Myocyte (in vitro differentiated cells): ENCODE data around the gene ARHGAP26. TPM values are rescaled to one million over a fixed set of nuclear protein-coding genes. Genes with fewer than 3 reads are reported as not detected.

Source experiments
- DNase-seq: peaks from one replicate; pipeline ENCODE4 v3.0.0-alpha.2; 2012; ENCODE audit warnings: low read depth
- total RNA-seq: library from RNA; depleted of rRNA; stranded (reverse); fragments of >200 nt; gene quantifications from 2 replicates; pipeline ENCODE4 v1.2.3, GENCODE V29; 2014

The ARHGAP26 gene
- total RNA-seq, 1 donor from 2014 or later, result 2.8 TPM

DNA sequence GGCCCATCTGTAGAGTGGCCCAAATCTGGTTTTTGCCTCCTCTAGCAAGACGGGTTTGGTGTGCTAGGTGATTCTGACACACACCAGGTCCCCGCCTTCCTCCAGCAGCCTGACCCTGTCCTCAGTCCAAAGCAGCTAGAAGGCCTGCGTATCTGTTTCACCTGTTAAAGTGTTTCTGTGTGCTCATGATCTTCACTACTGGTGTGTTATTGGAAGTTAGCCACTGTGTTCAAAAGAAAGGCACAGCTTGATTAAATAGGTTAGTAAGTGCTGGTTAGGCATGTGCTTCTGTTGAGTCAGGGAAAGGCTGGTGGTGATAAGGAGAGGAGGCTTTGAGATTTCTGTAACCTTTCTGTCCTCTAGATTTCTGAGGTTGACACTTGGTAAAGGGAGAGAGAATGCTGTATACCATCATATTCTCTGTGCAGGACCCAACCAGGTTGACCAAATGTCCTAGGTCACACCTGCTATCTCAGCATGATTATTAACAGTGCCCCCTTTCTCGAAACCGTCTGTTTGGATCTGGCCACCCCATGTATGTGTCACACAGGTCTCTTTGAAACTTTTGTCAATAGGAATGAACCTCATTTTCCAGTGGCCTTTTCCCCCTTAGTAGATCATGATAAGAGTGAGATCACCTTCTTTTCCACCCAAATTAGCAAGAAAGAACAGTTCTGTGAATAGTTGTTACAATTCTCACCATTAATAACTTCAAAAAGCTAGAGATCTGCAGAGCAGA lies 58.8 kb downstream of the ARHGAP26 start:
- no peak for DNase-seq

DNA sequence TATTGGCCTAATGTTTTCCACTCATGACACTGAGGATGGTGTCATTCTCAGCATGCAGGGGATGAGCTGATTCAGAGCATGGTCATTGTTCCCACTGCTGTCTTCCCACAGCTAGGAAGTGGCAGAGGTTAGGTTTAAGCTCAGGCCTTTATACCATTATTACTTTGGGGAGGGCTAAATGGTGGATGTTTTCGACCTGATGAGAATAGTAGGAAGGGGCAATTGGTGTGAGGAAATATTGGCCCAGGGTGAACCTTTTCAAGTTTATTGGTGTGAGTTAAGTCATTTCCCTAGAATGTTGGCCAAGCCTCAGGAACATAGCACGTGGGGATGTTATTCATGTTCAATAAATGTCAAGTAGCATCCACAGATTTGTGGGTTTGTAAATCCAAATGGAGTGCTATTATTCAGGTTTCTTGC lies 59.6 kb downstream of the ARHGAP26 start:
- DNase-seq, result peak; percentile 45

DNA sequence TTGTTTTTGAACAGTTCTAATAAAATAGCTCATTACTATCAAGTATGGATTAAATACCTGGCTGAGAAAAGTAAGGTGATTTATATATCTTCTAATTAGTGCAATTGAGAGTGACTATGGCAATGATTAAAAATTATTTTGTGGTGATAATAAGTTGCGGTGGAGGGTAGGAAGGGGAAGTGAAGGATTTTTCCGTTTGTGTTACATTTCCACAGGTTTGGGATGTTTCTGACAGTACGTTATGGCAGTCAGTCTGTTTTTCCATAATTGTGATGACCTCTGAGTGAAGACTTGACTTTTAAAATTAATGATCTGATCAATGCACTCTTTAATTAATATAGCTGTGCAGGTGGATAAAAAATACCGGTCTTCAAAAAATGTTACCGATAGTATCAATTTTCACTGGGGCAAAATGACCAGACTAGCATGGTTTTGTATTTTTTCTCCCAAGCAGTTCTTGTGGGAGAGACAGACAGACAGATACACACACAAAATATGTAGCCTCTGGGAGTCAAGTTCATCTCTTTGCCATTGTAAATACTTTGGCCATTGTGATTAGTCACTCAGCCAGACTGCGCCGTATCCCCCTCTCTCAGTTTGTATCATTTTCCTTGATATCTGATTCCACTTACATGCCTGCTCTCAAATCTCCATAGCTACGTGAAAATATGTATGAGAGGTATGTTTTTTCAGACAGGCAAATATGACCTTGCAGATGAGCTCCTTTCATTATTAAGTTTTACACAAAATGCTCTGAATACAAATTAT lies 60.2 kb downstream of the ARHGAP26 start:
- DNase-seq, result peak; percentile 41

DNA sequence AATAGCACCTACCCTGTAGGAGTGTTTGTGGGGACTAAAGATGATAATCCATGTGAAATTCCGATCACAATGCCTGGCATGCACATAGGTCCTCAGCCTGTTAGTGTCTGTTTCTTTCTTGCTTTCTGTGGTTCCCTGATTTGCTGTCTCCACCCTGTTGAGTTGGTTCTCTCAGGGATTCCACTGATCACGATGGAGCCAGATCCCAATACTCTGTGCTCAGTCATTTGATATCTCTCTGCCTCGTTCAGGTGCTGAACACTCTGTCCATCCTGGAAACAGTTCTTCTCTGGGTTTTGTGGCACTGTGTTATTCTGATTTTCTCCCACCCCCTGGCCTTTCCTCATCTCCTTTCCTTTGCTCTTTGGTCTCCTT lies 60.8 kb downstream of the ARHGAP26 start:
- no peak for DNase-seq

DNA sequence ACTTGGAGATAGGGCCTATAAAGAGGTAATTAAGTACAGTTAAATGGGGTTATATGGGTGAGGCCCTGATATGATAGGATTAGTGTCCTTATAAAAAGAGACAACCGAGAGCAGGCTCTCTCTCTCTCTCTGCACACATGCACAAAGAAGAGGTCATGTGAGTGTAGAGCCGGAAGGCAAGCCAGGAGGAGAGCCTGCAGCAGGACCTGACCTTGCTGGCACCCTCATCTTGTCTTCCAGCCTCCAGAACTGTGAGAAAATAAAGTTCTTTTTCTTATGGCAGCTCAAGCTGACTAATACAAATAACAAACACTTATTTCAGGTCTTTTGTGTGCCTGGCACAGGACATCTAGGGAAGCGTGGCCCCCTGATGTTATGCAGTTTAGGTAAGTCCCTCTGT lies 62.1 kb downstream of the ARHGAP26 start:
- DNase-seq, result no peak

DNA sequence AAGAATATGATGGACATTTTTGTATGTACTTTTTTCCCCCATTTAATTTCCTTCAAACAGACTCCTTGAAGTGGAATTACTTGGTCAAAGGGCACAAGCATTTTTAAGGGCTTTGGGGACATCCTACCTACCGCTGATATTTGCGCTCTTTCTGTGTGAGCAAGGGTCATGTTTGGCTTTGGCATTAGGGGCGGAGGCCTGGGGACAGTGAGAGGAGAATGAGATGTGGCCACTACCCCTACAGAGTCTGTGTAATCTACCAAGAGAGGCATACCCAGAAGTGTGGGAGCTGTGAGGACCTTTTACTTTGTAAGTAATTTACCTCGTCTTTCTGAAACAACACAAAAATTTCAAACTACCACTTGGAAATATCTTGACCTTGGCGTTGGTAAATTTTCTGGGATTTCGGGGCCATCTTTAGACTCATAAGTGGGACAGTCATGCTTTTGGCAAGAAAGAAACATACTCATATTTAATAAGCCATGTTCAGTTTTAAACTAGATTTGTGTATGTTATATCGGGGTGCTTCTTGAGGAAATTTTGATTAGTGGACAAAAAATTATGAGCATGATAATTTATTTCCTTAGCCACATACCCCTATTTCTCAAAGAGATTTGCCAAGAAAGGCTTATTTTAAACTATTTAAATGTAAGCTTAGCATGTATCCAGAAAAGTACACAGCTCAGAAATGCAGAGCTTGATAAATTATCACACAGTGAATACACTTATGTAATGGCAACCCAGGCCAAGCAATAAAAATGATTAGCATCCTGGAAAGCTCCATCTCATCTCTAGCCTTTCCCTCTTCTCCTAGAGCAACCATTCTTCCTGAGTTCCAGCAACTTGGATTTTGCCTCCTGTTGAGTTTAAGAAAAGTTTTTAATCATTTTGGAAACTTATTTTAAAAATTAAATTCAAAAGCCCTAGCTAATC lies 63.6 kb downstream of the ARHGAP26 start:
- DNase-seq, result no peak

DNA sequence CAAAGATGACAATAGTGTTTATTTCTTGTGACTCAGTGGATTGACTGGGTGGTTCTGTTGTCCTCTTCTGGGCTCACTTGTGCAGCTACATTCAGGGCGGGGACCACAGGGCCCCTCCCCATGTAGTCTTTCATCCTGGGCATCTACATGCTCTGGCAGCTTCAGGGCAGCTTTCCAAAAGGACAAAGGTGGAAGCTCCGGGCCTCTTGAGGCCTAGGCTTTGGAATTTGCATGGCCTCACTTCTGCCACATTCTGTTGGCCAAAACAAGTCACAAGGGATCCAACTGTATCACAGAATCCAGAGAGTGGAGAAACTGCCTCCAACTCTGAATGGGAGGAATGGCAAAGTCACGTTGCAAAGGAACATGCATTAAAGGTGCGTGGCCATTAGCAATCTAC lies 64.3 kb downstream of the ARHGAP26 start:
- no peak for DNase-seq

DNA sequence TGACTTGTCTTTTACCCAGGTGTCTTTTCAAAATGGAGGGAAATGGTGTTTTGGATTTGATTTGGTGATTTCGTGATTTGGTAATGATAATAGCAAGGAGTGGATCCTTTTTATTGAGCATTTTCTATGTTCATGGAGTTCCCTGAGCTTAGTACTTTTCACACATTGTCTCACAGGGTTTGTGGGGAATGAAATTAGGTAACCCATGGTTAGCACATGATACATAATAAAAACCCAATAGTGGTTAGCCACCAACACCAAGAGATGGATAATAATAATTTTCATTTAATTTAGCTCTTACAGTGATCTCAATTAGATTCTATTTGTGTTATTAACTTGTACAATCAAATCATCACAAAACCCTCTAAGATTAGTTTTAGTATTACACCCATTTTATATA lies 65.4 kb downstream of the ARHGAP26 start:
- no peak for DNase-seq

DNA sequence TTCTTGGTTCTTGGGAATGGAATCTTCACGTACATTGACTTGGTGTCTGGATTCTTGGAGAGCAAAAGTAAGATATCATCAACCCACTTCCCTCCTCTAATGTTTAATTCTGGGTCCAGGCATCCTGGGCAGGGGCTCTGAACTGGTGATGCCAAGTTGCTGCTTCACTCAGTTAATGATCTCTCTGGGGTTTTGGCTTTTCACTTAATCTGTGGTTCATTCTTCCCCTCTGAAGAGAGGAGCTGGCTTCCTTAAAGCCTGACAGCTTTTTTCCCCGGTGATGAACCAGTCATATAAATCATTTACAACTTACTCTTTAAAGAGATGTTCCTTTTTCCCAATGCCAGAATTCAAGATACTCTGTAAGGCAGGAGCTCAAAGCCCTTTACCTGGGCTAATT lies 65.9 kb downstream of the ARHGAP26 start:
- DNase-seq, result no peak

DNA sequence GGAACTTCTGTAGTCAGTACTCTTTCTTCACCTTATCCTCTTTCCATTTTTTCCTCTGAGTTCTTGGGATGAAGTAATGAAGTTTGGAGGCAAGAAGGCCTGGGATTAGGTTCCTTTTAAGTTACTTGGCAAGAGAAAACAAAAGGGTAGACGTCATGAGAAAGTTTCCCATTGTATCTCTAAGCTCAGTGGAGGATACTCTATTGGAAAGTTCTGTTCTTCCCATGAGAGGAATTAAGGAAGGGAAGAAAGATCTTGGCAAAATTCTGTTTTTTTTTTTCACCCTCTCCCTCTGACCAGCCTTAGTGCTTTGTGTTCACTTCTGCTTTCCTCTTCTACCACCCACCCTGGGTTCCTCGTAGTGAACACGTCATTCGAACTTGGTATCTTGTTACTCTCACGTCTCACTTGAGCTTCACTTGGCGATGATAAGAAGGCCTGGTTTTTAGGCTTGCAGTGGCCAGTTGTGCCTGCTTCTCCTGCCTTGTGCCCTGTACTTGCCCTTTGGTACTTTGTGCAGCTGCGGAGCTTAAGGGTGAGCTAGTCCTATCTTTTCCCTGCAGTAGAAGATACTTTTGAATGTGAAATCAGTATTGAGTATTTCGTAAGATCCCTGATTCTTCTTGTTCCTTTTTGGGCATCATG lies 67.0 kb downstream of the ARHGAP26 start:
- DNase-seq, result no peak

DNA sequence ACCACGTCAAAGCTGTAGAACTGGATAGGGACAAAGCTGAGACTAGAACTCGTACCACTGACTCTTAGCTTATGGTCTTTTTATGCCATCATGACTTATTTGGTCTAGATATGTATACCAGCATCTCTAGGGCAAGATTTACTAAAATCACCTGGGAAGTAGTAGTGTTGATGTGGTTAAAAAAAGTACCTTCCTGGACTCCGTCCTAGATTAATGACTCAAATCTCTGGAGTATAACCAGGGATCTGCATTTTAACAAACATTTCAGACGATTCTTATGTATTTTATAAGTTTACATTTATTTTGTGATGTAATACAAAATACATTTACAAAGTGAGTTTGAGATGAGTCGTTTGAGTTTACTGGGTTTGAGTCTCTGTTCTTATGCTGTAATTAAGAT lies 68.7 kb downstream of the ARHGAP26 start:
- DNase-seq, result no peak

DNA sequence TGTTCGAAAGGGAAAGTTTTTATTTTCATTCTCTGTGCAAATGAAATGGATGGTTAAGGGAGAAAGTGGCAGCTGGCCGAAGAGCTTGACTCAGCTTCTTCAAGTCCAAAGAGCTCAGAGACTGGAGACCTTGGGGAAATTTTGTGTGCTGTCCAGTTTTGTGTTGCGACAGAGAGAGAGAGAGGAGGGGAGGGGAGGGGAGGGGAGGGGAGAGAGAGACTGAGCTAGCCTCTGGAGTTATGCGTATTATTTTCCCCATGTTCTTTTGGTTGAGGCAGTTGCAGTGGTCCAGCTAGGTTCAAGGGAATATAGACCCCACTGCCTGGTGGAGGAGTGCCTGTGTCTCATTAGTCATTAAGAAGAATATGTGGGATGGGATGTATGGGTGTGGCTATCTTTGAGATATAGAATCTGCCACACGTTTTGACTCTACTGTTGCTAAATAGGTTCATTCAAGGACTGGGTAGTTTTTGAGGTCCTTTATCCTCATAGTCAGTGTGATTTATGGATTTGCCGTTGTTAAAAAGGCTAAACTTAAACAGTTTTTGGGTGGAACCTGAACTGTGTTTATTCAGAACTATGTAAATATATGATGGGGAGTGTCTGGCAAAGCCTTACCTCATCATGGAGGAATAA lies 69.7 kb downstream of the ARHGAP26 start:
- peak; percentile 13 for DNase-seq

DNA sequence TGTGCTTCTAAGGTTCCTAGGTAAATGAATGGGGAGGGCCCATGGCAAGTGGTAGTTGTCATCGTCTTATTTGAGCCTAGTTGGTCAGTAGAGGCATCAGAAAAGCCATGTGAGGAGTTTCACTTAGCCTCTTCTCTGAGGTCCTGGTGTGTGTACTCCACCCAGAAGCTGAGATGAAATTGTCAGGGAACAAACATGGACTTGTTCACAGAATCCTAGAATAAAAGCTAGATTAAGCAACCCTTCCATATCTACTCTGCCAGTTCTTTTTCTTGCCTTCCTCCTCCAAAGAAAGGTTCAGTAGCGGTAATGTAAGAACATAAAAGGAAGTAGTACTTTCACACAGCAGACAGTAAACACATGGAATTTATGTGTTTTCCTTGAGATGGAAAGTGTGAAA lies 70.4 kb downstream of the ARHGAP26 start:
- DNase-seq, result no peak

DNA sequence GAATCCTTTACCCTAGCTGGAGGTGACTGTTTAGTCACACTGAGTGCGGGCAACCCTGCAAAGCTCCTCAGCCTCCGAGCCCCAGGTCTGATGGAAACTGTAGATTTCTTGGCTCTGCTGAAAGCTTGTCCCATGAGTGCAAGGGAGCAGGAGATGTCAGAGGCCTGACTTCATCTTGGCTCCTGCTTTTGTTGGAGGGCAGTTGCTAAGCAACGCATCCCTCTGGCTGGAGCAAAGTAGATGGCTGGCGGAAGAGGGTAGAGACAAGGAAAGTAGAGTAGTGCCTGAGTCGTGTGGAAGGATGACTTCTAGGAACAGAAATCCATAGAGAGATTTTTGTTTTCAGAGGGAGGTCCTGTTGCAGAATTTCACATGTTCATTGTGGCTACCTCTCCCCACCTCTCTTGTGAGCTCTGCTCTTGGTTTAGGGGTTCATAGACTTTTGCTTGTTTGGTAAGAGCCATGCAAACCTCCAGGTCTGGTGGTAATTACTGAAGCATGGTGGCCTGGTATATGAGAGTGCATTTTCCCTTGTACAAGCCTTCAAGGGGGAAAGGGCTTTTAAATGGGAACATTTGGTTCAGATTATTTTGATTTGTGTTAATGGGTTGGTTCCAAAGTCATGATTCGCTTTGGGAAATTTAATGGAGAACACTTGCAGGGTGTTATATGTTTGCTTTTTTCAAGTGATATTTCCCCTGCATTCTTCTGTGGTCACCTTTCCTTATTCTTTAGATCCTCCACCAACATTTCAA lies 71.5 kb downstream of the ARHGAP26 start:
- DNase-seq, result peak; percentile 20

DNA sequence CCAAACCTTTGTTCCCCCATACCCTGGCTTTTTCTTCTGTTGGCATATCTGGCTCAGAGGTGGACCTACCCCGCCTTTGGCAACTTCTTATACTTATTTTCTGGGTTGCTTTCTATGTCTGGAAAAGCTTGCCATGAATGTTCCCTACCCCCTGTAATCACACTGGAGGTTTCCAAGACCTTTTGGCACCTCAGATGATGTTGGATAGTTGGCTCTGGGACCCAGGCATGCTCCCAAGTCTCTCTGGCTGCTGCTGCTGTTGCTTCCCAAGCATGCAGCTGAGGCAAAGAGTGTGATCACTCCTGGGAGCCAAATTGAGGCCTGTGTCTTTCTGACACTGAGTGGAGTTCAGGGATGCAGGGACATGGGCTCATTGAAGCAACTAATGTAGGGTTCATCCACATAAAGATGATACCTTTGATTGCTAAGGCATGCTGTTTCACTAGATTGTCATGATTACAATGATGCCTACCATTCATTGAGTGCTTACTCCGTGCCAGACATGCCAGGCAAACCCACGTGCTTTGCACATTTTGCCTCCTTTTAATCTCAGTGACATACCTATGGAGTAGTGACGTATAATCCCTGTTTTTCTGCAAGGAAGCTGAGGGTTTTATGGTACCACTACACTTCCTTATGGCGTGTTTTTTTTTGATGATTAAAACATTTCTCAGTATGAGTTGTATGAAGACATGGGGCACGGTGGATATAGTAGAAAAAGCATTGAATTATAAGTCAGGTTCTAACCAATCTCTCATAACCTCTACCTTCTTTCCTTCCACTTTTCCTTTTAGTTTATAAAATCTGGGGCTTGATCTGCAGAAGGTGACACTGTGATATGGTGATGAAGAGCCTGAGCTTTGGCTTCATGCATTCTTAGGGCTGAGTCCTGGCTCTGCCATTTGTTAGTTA lies 73.1 kb downstream of the ARHGAP26 start:
- DNase-seq, result no peak

DNA sequence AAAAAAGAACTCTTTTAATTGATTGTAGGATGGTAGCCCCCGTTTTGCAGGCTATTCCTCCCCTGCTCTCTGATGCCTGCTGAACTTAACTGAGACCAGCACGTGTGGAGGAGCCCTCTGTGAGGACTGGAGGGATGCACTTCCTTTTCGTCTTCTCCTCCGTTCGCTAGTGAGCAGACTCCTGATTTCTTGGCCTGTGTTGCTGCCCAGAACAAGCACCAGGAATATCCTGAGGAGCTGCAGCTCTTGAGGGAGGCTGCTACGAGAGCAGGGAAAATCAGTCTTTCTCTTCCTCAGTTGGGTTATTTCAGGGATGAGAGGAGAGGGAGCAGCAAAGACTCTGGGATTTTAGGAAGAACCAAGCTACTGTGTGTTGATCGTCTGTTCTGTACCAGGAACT lies 74.7 kb downstream of the ARHGAP26 start:
- DNase-seq, result no peak

DNA sequence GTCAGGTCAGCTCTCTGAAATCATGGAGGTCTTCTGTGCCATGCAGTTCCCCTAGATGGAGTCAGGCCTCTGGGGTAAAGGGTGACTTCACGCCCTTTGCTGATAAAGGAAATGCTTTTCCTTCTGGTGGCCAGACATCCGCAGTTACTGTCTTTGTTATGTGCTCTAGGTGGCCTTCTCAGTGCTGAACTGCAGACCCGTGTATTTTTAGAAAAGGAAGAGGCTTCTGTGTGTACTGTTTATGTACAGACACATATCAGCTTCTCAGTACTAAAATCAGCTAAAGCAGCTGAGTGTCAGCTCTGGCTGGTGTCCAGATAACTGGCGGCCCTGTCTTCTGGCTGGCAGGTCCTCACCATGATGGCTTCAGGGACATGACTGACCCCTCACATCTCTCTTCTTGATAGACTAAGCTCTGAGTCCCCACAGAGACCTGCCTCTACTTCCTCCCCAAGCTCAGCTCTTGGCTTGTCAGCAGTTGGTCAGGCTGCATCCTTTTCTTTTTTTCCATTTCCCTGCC lies 75.3 kb downstream of the ARHGAP26 start:
- peak; percentile 22 for DNase-seq

DNA sequence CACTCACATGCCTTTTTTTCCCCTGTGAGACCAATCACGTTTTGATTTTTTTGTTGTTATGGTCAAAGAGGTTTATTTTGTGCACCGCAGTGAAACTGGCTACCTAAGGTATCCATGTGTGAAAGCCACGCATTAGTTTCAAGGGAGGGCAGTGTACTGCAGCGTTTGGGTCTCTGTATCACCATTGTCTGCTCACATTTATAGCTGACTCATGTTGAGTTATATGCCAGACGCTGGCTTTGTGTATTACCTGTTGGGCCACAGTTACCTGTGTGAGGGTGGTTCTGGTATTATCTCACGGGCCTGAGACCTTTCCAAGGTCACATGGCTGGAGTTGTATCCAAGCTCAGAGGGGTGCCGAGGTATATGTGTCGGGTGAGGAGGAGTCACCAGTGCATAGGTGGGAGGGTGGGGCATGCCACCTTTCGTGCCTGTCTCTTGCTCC lies 75.8 kb downstream of the ARHGAP26 start:
- no peak for DNase-seq

DNA sequence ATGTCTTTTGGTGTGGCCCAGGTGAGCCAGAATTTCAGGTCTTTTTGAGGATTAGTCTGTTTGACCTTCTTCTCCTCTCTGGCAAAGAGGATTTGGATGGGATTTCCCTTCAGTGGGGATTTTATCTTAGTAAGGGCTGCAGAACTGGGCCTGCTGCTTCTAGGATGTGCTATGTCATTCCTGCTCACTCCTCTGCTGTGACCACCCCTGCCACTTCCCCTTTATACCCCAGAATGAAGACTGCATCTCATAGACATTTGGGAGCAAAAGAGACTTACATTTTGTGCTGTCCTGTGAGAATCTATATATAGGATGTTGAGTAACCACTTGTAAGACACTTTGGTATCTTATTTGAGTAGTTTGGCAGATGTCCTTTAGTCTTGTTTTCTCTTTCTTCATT lies 76.2 kb downstream of the ARHGAP26 start:
- no peak for DNase-seq
